GM19239 (cell line): ENCODE measurements around the gene HDAC8.
"Not testable (repeated sequence)": the region's sequence is repeated elsewhere in the genome, so short reads cannot be mapped to it uniquely, and the experiment has no call there.

Source experiments
- DNase-seq: peaks from one replicate; pipeline ENCODE4 v3.0.0; 2011; ENCODE audit warnings: low spot score; ENCODE audit not compliant: insufficient read length
- FAIRE-seq: peaks from 2 replicates; lab custom pipeline; 2011; peaks lifted over from hg19 to GRCh38; lab: Jason Lieb, UNC

HDAC8 gene

DNA sequence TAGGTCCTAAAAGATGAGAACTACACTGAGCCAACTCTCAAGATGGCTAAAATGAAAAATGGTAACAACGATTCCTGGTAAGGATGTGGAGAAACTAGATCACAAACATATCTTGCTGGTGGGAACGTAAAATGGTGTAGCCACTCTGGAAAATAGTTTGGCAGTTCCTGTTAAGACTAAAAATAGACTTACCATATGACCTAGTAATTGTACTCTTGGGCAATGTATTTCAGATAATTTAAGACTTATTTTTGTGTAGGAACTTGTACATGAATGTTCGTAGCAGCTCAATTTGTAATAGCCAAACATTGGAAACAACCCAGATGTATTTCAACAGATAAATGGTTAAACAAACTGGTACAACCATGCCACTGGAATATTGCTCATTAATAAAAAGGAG, 106.2 kb downstream of the HDAC8 start:
- DNase-seq (no peak), FAIRE-seq (no peak)

DNA sequence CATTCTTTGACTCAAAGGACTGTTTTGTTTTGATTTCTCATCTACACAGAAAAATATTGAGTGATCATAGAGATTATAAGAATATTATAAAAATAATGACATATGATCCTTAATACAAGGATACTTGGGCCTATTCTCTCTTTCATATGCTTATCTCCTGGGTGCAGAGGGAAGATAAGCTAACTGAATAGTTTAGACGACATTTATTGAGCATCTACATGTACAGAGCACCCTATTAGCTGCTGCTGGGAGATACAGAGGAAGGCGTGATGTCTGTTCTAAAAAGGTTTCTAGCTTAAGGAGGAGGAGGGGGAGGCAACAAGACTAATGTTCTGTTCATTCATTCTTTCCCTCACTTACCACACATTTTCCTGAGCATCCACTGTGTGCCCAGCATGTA, 106.8 kb downstream of the HDAC8 start:
- DNase-seq = no peak
- no peak for FAIRE-seq

DNA sequence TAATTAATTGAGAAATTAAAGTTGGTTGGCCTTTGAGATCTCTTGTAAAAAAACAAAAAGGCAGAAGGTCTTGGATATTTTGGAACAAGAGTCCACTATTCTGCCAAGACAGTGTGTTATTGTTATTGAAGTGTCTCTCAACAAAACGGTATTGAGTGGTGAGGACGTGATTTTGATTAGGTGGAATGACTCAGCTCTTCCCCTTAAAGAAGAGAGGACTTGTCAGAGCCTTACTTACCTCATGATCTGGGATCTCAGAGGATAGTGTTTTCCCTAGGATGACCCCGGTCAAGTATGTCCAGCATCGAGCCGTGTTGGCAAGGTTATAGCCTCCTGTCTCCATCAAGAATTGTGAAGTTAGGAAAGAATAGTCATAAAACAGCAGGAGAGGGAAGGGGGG, 110.9 kb downstream of the HDAC8 start:
- no peak for FAIRE-seq
- no peak for DNase-seq

DNA sequence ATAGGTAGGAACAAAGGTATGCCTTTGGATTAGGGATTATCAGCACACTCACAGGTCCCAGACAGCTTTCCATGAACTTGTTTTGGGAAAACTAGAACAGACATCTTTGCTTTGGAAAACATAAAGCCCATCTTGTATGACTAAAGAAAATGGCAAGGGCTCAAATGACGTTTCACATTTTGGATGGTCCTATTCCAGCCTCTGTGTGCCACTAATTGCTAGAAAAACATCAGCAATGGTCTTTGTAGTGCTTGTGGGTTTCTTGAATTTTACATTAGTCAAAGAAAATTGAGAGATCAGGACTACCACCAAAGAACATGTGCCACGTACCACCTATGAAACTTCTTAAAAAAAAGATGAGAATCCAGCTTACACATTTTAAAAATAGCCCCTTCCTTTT, 111.4 kb downstream of the HDAC8 start:
- DNase-seq = no peak
- no peak for FAIRE-seq

DNA sequence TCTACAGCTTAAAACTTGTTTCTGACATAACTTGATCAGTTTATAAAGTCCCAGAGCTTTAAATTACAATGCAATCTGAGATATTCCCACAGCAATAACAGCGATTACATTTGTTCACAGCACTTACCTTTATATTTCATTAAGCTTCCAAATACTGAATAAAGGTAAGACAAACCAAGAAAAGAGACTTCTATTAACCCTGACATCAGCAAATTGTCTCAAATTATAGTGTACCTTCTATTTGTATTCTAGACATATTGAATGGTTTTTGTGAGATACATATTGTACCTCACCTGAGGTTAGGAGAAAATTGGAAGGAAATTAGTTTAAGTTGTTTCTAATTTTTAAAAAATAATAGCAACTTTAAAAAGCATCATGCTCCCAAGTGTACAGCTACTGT, 111.9 kb downstream of the HDAC8 start:
- no peak for FAIRE-seq
- DNase-seq = no peak

DNA sequence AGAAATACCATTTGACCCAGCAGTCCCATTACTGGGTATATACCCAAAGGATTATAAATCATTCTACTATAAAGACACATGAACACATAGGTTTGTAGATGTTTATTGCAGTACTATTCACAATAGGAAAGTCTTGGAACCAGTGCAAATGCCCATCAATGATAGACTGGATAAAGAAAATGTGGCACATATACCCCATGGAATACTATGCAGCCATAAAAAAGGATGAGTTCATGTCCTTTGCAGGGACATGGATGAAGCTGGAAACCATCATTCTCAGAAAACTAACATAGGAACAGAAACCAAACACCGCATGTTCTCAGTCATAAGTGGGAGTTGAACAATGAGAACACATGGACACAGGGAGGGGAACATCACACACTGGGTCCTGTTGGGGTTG, 123.6 kb downstream of the HDAC8 start:
- FAIRE-seq, DNase-seq: not testable (repeated sequence)

DNA sequence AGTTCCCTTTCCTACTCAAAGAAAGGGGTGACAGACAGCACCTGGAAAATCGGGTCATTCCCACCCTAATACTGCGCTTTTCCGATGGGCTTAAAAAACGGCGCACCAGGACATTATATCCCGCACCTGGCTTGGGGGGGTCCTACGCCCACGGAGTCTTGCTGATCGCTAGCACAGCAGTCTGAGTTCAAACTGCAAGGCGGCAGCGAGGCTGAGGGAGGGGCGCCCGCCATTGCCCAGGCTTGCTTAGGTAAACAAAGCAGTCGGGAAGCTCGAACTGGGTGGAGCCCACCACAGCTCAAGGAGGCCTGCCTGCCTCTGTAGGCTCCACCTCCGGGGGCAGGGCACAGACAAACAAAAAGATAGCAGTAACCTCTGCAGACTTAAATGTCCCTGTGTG, 131.9 kb downstream of the HDAC8 start:
- DNase-seq, FAIRE-seq: not testable (repeated sequence)

DNA sequence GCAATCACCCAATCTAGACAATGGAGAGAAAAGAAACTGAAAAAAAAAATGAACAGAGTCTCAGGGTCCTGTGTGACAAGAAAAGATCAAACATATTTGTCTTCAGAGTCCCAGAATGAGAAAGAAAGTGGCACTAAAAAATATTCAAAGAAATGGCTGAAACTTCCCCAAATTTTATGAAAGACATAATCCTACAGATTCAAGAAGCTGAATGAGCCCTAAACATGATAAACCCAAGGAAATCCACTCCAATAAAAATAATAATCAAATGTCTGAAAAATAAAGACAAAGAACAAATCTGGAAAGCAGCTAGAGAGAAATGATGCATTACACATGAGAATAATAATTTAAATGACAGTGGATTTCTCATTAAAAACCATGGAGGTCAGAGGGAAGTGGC, 136.6 kb downstream of the HDAC8 start:
- FAIRE-seq (no peak), DNase-seq (no peak)

DNA sequence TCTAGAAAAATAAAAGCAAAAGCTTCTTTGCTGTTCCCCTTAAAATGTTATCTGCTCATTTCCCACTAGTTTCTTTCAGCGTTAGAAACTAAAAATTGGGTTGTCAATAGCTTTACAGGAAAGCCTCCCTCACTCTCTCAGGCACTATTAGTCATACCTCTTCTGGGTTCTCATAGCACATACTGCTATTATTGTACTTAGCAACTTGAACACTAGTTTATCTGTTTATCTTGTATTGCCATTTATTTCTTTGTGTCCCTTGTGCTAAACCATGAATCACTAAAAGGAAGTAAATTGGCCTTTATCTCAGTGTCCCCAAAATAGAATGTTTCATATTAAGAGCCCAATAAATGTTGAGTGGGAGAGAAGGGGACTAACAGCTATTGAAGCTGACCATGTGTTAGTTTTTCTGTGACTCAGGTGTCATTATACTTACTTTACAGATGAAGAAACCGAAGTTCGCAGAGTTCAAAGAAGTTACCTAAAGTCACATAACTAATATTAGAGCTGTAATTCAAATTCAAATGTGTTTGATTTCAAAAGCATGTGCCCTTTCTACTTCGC, 142.2 kb downstream of the HDAC8 start:
- FAIRE-seq (no peak), DNase-seq (no peak)

DNA sequence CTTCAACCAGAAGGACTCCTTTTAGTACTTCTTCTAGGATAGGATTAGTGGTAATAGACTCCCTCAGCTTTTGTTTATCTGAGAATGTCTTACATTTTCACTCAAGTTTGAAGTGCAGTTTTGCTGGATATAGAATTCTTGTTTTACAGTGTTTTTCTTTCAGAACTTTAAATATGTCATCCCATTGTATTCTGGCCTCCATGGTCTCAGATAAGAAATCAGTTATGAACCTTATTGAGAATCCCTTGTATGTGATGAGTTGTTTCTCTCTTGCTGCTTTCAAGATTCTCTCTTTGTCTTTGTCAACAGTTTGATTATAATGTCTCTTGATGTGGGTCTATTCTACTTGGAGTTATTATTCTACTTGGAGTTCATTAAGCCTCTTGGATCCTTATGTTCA, 150.8 kb downstream of the HDAC8 start:
- FAIRE-seq (no peak), DNase-seq (no peak)

DNA sequence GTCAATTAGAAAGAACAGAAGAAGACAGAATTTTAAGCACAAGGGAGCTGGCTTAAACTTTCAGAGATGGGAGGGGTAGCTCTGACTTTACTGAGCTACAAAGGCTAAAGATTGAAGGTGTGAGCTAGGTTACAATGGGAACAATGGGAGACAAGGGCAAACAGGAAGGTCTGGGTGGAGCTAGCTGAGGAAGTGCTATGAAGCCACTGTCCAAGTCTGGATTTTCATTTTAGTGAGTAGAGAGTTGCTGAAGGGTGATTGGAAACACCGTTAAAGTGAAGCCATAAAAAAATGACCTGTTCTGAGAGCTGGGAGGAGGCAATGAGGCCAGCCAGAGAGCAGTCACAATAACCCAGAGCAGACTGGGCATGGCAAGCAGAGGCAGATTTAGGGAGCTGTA, 162.7 kb downstream of the HDAC8 start:
- FAIRE-seq = no peak

DNA sequence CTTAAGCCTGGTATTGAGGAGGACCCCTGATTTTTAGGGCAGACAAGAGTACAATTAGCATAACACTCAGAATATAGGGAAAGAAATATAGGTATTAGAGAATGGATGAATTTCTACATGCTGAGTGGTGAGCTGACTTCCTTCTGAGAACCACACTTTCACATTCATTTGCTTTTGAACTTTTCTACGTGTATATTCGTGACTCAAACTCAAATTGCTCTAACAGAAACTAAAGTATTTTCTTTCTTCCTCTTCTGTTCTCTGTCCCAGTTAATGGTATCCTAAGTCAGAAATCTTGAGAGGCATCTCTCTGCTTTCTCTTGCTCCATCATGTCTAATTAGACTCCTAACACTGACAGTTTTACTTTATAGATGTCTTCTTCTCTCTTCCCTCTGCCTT, 163.8 kb downstream of the HDAC8 start:
- DNase-seq (no peak), FAIRE-seq (peak; percentile 28)

More for the DNA sequence above, 162.7 kb downstream of the HDAC8 start:
- no peak for DNase-seq

DNA sequence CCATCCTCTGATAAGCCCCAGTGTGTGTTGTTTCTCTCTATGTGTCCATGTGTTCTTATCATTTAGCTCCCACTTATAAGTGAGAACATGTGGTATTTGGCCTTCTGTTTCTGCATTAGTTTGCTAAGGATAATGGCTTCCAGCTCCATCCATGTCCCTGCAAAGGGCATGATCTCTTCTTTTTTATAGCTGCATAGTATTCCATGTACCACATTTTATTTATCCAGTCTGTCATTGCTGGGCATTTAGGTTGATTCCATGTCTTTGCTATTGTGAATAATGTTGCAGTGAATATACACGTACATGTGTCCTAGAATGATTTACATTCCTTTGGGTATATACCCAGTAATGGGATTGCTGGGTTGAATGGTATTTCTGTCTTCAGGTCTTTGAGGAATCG, 167.5 kb downstream of the HDAC8 start:
- DNase-seq, FAIRE-seq: not testable (repeated sequence)

DNA sequence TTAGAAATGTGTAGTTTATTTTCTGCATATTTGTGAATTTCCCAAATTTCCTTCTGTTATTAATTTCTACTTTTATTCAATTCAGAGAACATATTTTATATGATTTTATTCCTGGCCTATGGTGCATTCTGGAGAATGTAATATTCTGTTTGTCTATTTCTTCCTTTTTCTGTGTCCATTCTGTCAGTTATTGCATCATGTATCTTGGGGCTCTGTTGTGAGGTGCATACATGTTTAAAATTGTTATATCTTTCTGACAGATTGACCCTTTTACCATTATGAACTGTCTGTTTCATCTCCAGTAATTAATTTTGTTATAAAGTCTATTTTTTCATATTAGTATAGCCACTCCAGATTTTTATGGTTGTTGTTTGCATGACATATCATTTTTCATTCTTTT, 170.0 kb downstream of the HDAC8 start:
- DNase-seq = no peak
- FAIRE-seq = no peak

DNA sequence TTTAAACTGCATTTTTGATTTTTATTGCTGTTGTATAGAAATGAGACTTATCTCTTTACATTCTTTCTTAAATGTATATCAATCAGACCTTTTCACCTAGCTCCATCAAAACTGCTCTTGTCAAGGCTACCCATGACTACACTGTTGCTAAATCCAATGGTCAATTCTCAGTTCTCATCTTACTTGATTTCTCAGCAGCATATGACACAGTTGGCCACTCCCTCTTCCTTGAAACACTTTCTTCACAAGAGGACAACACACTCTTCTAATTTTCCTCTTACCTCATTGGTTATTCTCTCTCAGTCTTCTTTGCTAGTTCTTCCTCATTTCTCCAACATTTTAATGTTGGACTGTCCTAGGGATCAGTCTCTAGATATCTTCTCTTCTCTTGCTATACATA, 172.8 kb downstream of the HDAC8 start:
- DNase-seq (no peak), FAIRE-seq (no peak)

DNA sequence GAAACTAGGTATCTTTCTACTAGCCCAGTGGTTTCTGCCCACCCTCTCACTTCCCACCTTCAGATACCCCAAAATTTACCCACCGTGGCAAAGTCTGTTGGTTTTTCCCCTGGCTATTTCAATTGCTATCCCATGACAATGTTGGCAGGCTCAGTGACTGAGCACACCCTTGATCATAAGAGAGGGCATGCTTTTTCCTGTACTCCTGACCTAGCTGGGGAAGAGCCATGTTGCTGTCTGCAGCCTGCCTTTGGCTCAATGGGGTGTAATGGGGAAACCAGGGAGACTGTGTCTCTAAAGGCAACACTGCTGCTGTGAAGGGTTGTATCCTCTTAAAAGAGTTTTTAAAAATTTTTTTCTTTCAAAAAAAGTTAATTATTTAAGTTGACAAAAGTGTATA, 176.5 kb downstream of the HDAC8 start:
- DNase-seq (no peak), FAIRE-seq (no peak)

DNA sequence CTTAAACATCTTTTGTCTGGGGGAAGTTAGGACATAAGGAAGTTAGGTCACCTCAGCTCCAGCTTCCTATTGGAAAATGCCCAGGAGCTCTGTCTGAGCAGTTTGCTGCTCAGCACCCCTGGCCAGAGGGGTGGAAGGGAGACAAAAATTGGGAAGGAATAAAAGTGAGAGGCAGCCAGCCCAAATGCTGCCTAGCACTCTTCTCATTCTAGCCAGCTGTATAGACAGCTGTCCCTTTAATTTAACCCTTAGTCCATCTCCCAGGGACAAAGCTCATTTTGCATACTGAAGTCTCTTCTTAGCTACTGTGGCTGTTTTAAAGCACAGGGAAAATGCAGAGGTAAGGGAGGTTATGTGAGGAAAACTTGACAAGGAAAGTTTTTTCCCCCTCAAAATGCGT, 177.4 kb downstream of the HDAC8 start:
- no peak for FAIRE-seq
- DNase-seq = no peak

DNA sequence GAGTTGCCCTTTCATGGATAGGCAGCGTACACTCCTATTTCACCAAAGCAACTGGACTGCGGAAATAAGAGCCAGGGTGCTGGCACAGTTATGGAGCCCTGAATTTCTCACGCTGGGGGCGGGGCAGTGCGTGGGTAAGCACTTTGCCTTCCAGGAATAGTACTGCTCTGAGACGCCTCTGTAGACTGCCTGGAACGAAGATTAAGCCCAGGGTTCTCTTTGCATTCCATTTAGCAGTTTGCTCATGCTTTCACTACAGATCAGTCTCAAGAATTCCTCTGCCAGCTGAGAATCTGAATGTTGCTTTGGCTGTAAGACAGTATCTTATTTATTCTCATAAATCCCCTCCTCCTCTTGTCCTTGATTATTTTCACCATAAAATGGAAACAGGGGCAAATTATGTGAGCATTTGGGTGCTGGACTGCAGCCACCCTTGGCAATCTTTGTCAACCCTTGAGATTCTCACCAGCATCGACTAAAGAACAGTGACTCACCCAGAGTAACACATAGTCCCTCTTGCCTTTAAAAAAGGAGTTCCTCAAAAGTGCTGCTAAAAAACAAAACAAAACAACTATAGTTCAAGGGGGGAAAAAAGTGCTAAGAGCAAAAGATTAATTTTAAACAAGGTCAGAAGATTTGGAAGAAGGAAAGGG, 178.0 kb downstream of the HDAC8 start:
- FAIRE-seq (no peak), DNase-seq (no peak)

DNA sequence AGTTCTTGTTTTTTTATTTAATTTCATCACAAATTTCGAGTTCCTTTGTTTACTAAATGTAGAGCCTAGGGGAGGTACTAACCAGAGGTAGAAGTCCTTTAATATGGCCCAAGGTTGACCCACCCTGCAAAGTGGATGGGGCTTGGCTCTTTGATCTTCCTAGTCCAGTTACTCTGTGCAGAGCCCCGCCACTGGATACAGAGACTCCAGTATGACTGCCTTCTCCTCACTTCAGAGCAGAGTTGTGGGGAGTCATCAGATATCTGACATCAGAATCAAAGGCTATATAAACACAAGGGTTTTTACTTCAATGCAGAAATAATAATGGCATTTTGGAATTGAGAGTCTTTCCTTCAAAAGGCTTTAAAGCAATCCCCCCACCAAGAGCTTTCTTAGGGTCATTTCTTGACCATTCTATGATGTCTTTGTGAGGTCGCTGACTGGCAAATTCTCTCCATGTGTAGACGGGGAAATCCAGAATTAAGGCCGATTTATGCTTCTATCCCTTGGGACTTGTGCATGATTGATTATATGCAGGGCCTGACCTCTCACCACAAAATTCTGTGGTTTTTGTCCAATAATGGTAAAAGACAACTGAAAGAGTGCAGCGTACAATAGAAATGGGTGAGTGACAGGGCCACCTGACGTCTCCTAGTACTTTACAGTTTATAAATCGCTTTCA, 178.7 kb downstream of the HDAC8 start:
- FAIRE-seq = no peak

DNA sequence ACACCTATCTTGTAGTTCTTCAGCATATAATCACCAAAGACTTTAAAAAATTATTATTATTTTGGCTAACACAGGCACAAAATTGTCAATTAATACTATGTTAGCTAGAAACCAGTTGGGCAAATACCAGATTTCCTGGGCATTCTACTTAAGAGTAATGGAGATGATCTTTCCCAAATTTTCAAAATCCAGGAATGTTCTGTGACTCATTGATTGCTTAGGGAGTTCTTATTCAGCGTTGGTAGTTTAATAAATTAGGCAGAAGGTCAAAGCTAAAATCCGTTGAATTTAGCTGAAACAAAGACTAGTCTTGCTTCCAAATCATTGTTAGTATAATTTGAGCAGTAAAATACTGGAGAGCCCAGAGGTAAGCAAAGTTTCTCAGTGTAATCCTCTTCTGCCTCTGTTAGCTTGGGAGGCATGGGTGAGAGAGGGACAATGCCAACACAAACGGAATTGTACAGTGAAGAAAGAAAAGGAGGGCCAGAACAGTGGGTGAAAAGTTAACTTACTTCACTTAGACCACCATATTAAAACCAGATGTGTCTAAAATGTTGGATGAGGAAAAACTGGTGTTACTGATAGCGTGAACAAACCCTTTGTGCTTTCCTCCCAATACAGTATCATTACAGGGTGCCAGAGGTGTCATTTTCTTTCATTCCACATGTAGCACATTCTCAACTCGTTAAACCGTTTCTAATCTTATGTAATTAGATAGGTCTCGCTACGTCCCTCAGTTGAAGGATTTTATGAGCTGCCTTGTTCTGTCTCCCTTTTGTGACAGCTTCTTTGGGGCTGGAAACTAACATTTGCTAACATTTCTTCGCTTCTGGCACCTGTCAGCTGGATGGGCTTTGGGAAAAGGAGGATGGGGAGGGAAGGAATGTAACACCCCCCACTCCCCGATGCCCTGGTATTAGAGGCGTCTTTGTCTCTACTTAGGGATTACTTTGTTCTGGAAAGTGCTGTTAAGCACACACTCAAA, 179.5 kb downstream of the HDAC8 start:
- DNase-seq (no peak), FAIRE-seq (no peak)

More for the DNA sequence above, 178.7 kb downstream of the HDAC8 start:
- no peak for DNase-seq

DNA sequence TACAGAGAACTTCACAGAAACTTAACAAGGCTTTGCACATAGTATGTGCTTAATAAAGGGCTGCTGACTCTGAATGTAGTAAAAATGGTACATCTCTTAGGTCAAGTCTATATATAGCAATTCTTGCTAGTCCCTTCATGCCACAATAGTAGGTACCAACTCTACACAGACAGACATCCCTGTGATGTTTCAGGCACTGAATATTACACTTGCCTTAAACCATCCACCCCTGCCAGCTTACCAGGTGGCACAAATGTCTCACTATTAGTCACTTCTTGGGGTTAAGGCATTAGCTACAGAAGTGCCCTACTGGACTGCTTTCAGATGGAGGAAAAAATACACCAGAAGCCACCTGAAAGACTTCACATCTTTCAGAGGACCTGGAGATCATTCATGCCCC, 180.6 kb downstream of the HDAC8 start:
- FAIRE-seq (no peak), DNase-seq (no peak)
